Glomerular visceral epithelial cell (primary cell): Measurements from ENCODE around the gene GNPAT.
A peak's percentile ranks its signal among the peaks of the same experiment; 100 is the strongest.
"Not testable (repeated sequence)": the region's sequence is repeated elsewhere in the genome, so short reads cannot be mapped to it uniquely, and the experiment has no call there.

Experiments
- DNase-seq: peaks from one replicate; pipeline ENCODE4 v3.0.0-alpha.2; 2016; ENCODE audit errors: extremely low spot score

Gene GNPAT

DNA sequence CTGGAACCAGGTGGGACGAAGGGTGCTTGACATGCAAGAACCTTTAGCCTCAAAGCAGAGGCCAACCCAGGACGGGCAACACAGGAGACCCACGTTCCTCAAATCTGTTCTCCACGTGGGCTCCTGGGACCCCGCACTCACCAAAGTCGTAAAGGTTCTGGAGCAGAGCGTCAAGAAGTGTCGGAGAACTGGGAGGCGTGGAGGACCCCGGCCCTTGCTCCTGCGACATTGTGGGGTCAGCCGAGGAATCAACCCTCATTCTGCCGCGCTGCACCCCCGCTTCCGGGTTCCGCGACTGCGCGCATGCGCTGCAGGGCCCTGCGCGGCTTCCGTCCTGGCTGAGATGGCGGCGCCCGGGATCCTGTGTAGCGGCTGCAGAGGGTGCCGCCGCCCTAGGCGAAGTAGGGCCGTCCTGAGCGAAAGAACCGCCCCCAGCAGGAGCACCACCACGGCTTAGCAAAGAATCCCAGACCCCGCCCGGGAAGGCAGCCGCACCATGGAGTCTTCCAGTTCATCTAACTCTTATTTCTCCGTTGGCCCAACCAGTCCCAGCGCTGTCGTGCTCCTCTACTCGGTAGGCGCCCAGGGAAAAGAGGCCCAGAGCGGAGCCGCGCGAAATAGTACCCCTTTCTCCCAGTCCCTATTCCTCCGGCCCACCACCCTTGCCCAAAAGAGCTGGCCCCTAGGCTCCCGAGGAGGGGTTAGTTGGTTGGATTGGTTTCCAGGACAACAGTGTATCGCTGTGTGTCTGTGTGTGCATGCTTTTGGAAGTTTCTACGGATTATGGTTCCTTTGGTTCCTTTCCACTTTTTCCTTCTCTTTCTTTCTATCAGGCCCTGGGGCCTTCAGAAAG lies at the start of gene GNPAT:
Gene GNPAT (plus strand): TSS at position 330 of the 853 bp plus-strand sequence. CDS start 167 bp downstream, at position 497.
- peak; percentile 89 for DNase-seq

DNA sequence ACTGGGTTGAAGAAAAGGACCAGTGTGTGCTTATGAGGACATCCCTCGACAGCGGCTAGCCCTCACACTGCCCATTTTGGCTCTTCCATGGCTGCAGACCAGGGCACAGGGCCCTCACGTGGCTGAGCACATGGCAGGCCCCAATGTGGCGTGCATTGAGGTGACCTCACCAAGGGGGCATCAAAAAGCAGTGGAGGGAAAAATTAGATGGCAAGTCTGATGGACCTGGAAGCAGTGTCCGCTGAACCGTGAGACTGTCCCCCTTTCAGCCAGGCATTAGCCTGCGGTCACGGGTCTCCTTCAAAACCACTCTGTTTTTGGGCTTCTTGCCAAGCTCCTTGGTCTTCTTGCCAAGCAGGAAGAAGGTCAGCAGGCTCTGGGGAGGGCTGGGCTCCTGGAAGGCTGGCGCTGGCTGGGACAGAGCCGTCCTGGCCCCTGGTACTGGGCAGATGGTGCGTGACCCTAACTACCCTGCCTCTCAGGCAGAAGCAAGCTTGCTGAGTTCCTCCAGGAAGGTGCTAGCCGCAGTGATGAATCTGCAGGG lies 48.3 kb upstream of the GNPAT start:
- peak; percentile 99 for DNase-seq

DNA sequence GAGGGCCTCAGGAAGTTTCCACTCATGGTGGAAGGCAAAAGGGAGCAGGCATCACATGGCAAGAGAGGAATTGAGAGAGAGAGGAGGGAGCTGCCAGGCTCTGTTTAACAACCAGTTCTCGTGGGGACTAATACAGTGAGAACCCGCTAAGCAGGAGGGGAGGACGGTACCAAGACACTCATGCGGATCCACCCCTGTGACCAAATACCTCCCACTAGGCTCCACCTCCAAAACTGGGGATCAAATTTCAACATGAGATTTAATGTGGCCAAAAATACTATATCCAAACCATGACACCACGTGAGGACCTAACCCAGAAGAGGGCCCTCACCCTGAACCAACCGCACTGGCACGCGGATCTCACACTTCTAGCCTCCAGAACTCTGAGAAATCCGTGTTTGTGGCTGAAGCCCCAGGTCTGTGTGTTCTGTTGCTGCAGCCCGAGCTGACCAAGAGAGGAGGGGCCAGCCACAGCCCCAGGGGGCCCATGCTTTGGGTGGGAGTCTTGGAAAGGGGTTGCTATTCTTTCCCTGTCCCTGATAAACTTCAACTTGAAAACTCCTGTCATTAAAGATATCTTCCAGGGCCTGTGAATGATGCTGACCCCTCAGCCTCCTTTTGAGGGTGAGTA lies 47.2 kb upstream of the GNPAT start:
- DNase-seq = peak; percentile 82

GRCh38 chr1:231194476-231194842 lies 46.6 kb upstream of the GNPAT start:
- no peak for DNase-seq

DNA sequence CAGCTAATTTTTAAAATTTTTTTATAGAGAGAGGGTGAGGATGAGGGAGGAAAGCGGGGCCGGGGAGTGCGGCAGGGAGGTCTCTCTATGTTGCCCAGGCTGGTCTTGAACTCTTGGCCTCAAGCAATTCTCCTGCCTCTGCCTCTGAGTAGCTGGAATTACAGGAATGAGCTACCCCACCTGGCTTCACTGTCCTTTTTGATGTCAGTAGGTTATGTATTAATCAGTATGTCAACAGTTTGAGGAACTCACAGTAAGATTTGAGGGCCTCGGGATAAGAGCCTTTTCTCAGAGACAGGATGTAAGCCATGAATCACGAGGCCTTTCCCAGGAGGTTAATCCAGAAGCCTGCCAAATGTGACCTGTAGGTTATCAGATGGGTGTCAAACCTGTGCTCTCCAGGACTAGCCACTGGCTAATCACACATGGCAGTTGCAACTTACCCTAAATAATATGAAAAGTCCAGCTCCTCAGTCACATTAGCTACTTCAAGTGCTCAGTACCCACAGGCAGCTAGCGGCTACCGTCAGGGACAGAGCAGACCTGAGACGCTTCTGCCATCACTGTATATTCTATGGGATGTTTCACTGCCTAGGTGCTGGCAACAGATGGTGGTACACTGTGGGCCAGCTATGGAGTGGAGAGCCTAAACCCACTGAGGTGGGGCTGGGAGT lies 46.0 kb upstream of the GNPAT start:
- DNase-seq = peak; percentile 81

- no peak for DNase-seq
Observed at GRCh38 chr1:231196307-231196706, 44.7 kb upstream of the GNPAT start.

GRCh38 chr1:231196728-231197127 lies 44.3 kb upstream of the GNPAT start:
- no peak for DNase-seq

GRCh38 chr1:231199868-231200267 lies 41.1 kb upstream of the GNPAT start:
- no peak for DNase-seq

DNA sequence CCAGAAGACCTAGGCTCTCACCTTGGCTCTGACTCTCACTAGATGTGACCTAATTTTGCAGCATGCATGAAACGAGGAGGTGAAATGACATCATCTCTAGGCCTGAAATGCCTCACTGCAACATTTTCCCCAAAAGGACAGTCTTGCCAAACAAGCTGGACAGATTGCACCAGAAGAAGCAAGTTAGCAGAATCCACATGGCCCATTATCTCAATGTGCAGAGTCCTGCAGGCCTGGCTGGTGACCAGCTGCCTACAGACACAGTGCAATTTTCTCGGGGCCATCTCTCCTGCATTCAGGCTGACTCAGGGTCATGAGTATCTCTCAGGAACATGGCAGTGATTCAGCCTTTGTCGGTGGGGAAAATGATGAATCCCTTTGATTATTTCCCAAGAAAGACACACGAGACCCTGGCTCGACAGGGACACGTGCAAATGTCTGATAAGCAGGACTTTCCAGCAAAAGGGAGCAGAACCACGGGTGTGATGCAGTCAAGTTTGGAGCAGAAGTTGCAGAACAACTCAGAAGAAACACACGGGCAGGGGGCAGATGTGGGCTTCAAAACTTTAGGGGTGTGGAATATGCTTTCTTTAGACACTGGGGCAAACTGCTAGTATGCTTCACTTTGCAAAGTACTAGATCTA lies 40.5 kb upstream of the GNPAT start:
- no peak for DNase-seq

DNA sequence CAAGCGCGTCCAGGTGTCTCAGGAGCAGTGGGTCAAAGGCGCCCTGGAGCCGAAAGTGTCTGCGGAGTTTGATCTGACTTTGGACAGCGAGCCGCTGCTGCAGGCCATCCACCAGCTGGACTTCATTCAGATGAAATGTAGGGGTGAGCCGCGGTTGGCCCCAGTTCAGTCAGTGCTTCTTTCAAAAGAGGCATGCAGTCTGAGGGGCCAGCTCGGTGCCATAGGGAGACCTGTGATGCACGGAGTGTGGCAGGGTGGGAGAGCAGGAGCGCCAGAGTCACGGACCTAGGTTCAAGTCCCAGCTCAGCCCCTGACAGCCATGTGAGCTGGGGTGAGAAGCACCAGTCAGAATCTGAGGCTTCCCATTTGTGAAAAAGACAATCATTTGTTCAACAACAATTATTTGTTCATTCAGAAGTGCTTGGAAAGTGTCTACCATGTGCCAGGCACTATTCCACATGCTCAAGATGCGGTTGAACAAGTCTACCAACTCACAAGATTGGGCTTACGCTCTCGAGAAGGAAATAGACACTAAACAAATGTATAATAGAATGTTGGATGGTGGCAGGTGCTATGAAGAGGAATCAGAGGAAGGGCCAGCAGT lies 39.5 kb upstream of the GNPAT start:
- no peak for DNase-seq

DNA sequence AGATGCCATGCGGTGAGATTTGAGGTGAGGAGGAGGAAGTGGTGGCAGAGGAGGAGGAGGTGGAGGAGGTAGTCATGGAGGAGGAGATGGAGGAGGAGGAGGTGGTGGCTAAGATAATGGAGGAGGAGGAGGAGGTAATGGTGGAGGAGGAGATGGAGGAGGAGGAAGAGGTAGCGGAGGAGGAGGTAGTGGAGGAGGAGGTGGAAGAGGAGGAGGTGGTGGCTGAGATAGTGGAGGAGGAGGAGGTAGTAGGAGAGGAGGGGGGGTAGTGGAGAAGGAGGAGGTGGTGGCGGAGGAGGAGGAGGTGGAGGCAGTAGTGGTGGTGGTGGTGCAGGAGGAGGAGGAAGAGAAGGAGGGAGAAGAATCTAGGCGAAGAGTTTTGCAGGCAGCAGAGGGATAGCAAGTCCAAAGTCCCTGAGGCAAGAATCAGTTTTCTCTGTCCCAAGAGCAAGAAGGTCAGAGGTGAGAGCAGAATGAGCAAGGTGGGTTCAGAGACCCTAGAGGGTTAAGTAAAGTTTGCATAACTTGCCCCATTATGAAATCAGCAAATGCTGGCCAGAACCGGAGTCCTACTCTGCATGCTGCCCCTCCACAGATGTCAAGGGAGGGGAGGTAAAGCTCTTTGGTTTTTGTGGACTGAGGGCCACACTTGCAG lies 38.9 kb upstream of the GNPAT start:
- DNase-seq = no peak

DNA sequence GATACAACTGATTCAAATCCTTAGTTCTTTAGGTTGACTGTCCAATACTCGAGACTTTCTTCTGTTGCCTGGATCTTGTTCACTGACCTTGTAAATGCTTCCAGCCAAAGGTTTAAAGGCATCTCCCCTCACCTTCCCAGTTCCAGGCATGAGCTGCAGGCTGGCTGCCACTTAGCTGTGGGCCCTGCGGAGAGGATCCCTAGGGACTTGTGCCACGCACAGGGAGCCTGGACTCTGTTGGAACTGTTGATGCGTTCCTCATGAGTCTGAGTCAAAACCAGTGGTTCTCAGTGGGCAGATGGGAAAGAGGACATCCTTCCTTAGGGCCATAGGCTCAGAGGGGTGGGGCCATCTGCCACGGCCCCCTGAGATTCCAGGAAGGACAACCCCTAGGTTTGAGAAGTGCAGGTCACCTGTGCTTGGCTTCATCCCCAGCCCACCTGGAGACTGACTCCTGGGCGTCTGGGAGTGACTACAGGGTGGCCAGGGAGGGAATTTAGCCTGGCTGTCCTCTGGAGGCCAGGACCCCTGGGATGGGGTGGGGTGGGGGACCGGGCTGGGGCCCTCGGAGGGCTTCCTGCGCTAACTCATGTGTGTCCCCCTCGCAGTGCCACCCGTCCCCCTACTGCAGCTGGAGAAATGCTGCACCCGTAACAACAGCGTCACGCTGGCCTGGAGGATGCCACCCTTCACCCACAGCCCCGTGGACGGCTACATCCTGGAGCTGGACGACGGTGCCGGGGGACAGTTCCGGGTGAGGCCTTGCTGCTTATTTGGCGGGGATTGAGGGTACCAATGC lies 37.6 kb upstream of the GNPAT start:
- DNase-seq = no peak

DNA sequence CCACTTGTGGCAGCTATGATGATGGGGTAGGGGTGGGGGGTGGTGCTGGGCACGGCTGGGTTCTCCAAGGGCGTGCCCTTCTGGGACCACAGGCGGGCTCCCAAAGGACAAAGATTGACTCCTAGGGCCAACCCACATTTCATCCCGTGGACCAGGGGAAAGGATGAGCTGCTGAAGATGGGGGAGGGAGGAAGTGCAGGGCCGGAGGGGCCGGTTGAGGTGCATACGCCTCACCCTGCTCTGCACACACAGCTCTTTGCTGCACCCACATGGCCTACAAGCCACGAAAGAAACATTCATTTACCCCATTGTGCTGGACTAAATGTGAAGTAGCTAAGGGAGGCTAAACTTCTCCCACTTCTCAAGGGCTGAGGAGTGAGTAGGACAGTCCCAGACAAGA lies 34.2 kb upstream of the GNPAT start:
- DNase-seq = peak; percentile 11

DNA sequence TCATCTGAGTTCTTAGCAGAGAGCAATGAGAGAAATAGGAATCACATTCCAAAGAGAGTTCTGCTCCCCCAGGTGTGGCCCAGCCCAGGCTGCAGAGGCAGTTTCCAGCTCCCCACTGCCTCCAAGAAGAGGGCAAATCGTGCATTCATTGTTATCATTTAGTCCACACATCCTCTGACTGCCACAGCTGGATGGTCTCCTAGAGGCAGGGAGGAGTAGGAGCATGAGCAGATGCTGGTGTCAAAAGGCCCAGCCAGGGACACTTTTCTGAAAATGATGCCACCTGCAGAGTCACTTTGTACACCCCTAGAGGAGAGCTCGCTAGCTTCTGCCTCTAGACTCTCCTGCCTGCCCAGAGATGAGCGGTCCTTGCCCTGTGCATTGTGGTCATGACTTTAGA lies 33.6 kb upstream of the GNPAT start:
- no peak for DNase-seq

DNA sequence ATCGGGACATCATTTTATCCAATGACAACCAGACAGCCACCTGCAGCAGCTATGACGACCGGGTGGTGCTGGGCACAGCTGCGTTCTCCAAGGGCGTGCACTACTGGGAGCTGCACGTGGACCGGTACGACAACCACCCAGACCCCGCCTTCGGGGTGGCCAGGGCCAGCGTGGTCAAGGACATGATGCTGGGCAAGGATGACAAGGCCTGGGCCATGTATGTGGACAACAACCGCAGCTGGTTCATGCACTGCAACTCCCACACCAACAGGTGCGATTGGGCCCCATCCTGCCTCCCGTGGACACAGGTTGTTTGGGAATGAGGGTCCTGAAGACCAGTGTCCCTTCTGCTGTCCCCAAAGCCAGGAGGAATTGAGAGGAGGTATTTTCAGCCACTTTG lies 32.0 kb upstream of the GNPAT start:
- DNase-seq = no peak

DNA sequence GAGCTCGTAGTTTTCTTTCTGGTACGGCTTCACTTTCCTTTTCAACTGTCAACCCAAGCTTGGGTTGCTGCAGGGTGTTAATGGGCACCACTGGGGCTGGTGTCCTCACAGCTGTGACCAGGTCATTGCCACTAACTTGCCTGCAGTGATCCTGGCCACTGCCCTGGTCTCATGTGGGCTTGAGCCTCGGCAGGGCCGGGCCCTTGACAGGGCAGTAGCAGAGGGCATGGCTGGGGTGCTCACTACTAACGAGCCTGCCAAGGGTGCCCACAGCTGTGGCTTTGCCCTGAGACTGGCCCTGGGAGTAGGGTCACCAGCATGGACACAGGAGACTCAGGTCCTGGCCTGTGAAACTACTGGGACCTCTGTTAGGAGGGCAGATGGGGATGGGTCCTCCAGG lies 31.5 kb upstream of the GNPAT start:
- DNase-seq = no peak

- DNase-seq = no peak
Observed at GRCh38 chr1:231210126-231210525, 30.9 kb upstream of the GNPAT start.

DNA sequence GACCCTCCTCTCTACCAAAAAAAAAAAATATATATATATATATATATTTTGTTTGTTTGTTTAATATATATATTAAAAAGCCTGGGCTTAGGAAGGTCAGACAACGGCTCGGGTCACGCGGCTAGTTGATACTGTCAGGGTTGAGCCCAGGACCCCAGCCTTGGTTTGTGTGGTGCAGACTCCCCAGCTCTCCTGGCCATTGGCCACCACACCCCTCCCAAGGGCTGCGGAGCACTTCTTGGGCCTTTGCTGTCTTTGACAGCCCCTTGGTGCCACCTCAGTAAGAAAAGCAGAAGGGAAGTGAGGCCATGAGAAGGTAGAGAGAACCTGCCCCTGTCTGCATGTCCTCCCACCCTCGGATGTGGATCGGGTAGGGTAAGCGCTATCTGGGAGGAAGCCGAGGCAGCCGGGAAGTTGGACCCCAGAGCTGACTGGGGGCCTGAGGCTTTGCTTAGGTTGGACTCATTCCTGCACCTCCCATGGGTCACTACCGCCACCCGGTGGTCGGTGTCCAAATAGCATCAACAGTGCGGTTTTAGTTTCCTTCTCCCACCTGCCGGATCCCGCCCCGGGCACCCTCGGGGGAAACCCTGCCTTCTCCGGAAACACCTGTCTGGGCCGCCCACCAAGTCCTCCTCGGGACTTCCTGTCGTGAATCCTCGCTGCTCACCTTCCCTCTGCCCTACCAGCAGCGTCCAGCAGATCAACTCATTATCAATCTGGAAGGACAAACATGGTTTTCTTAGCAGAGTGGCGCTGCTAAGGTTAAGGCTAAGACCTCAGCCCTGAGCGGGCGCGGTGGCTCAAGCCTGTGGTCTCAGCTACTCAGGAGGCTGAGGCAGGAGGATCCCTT lies 29.8 kb upstream of the GNPAT start:
- DNase-seq = peak; percentile 79

GRCh38 chr1:231212301-231212700 lies 28.7 kb upstream of the GNPAT start:
- not testable (repeated sequence) for DNase-seq
